Stimulated activated CD4-positive, alpha-beta T cell treated with anti-CD3 and anti-CD28 coated beads, Interleukin-1b, Interleukin-23, amount 100 ng/mL, for 48 hours (primary cell): ENCODE results near the gene AMER2.

Source experiments
- DNase-seq: peaks from one replicate; pipeline ENCODE4 v3.0.0-alpha.2; 2020

Gene AMER2, protein sequence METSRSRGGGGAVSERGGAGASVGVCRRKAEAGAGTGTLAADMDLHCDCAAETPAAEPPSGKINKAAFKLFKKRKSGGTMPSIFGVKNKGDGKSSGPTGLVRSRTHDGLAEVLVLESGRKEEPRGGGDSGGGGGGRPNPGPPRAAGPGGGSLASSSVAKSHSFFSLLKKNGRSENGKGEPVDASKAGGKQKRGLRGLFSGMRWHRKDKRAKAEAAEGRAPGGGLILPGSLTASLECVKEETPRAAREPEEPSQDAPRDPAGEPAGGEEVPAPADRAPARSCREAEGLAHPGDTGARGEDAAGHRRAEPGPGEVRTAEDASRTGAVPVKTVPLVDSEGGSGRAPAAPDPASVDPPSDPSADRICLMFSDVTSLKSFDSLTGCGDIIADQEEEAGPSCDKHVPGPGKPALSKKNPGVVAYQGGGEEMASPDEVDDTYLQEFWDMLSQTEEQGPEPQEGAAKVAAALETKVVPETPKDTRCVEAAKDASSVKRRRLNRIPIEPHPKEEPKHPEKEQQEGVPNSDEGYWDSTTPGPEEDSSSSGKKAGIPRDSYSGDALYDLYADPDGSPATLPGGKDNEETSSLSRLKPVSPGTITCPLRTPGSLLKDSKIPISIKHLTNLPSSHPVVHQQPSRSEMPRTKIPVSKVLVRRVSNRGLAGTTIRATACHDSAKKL

DNA sequence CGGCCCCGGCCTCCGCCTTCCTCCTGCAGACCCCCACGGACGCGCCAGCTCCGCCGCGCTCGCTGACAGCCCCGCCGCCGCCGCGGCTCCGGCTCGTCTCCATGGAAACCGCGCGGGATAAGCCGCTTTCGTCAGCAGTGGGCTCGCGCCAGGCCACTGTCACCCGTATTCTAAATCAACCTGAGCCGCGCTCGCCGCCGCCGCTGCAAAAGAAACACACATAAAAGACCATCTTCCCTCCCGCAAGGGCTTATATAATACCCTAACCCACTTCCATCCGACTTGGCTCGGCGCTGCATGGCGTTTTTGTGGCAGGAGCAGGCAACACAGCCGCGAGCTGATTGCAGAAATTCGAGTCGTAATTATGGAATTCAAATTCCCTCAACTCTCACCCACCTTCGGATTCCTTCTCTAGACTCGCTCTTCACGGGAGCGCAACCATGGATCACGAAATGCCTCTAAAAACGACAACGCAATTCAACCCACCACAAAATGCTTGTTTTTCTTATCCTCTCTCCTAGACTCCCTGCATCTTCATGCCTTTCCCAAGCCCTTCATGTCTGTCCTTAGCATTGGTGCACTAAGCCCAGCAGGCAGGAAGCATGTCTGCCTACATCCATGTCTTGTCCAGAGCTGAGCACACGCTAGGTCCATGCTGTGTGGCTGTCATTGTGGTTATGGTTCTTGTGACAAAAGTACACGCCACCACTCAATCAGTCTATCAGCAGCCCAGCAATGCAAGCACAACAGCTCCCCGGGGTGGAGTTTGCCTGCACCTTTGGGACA lies at the start of gene AMER2:
Gene AMER2 (minus strand): TSS at position 772 of the 786 bp plus-strand sequence. CDS start 669 bp downstream, at position 103.
- DNase-seq: no peak

DNA sequence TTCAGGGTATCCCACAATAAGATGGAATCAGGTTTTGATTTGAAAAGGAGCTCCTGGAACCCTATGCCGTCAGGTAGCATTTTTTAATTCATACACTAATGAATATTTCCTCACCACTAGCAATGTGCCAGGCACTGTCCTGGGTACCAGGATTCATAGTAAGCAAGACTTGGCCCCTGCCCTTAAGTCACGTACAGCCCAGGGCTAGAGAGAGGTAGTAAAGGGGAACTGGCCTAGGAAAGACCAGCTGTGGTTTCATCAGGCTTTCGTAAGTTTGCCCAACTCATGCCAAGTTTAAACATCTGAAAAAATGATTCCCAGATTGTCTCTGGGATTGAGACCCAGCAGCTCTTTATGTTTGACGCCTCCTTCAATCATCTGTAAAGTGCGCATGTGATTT lies 45.9 kb upstream of the AMER2 start:
- DNase-seq: no peak

DNA sequence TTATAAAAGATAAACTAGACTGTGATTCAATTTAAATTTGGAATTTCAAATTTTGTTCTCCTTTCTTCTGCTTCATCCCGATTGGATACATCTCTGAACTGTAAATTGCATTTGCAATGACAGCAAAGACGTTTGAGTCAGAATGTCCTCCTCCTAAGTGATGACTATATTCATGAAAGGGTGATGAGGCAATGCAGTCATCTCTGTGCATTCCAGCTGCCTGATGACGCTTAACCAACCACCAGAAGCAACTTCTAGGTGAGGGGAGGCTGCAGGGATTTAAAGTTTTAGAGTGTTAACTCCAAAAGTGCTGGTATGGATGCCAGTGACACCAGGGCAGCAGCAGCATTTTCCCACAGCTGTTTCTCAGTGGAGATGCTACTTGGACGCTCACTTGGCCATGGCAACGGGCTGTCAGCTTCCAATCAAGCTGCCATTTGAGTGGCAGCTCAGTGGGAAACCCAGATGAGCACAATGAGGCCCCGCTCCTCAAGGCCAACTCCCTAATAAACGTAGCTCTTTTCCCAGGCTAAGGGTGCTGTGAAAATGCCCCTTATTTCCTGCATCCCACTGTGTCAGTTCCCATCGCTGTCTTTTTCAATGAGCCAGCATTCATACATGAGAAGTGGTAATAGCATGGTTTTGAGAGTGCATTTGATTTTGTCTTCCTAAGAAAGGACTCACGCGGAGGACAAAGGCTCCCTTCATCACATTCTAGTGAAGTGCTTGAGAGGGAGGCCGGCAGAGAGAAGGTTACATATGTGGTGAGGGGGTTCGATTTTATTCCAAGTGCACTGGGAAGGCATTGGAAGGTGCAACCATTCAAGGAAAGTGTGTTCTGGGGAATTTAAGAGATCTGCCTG lies 45.2 kb upstream of the AMER2 start:
- no peak for DNase-seq

DNA sequence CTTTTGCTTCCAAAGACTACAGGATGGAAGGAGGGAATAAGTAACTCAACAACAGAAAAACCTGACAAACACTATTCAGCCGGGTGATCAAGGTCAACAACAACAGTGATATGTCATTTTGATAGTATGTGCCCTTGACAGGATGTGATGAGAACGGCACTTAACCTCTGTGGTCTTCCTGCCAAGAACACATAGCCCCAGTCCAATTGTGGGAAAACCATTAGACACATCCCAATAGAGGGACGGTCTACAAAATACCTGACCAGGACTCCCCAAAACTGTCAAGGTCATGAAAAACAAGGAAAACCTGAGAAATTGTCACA lies 43.1 kb upstream of the AMER2 start:
- no peak for DNase-seq

DNA sequence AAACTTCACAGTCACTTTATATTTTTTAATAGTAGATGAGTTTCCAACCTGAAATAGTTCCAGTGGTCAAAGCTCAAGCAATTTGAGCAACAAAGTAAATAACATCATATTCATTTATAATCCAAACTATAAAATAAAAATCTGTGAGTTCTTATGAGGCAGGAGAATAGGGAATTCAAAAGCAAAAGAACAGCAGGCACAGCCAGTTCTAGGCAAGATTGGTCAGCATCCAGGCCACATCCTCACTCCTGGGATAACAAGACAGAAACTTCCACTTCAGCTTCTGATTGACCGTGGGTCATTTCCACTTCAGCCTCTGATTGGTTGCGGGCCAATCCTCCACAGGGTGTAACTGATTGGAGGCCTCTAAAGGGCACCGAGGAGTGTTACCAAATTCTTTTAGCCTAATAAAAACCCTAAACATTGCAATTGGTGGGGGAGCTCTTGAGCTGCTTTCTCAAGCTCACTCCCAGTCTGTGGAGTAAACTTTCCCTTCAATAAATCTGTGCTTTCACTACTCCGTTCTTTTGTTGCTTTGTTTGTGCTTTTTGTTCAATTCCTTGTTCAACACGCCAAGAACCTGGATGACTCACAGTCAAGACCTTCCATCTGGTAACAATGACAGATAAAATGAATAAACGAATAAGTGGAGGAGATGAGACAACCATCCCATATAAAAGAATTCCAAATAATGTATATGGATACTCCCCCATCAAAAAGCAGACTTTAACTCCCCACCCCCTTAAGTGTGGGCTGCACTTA lies 42.6 kb upstream of the AMER2 start:
- DNase-seq: no peak

DNA sequence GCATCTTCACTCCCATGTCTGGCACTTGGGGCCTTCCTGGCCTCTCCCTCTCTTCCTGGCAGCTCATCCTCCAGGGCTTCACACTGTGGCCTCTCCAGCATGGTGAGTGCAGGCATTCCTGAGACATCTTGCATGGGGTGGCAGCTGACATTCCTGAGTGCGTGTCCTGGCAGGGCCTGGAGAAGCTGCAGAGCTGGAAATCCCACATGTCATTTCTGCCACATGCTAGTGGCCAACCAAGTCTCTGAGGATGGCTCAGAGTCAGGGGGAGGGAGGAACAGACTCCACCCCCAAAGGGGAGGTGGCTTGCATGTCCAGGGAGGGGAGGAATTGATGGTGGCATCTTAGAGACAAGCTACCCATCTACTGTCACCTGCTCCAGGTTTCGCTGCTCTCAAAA lies 41.6 kb upstream of the AMER2 start:
- DNase-seq: no peak

DNA sequence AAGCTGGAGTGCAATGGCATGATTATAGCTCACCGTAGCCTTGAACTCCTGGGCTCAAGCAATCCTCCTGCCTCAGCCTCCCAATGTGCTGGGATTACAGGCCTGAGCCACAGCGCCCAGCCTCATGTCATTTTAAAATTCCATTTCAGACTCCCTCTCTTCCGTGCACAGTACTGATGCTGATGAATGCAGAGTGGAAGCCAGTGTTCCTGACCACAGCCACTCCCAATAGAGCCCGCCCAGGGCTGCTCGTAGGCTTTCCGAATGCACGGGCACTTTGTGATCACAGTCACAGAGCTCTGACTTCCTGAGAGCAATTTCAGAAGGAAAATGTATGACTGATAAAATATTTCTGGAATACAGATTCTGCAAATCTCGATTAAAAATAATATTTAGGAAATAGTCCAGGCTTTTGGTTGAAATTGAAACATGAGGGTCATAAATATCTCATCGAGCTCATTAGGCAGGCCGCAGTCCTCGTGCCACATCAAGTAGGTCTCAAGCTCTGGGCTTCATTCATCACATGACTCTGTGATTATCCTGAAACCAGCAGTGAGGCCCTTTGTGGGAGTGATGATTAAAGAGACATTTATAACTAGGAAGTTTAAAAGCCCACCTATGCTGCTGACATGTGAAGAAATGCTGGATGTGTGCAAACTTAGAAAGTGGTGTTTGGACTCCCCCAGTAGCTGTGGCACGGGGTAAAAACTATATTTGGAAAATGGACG lies 38.9 kb upstream of the AMER2 start:
- DNase-seq: no peak

DNA sequence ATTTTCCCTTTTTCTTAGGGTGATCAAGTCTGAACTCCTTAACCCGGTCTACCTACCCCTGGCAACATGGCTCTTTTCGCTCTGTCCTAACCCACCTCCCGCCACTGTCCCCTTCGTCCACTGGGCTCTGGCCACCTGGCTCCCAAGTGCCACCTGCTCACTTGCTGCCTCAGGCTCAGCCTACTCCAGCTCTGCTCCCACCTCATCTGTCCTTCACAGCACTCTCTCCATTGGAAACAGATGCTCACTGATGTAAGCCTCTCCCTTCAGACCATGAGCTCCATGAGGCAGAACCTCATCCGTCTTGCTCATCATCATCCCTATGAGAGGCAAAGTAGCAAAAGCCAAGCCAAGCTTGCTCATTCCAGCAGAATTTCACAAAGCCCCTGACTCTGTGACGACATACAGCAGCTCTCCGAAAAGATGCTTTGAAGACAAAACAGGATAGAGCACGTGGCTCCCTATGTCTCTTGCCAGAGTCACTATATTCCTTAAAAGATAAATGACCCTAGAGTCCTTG lies 35.3 kb upstream of the AMER2 start:
- DNase-seq: no peak

DNA sequence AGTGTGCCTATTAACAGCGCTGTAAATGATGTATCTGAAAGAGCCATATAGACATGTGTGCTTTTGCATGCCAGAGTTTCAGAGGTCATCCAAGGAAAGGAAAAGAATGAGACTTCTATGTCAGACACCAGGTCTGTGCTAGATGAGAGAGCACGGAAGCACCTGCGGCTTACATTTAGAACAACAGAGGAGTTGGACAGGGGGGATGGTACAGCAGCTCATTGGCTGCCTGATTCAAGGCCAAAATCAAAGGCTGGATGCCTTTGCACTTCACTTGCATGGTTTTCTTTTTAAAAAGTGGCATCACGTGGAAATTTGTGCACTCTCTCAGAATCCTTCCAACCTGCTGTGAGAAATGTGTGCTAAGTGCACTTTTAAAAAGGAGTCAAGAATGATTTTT lies 32.8 kb upstream of the AMER2 start:
- no peak for DNase-seq

DNA sequence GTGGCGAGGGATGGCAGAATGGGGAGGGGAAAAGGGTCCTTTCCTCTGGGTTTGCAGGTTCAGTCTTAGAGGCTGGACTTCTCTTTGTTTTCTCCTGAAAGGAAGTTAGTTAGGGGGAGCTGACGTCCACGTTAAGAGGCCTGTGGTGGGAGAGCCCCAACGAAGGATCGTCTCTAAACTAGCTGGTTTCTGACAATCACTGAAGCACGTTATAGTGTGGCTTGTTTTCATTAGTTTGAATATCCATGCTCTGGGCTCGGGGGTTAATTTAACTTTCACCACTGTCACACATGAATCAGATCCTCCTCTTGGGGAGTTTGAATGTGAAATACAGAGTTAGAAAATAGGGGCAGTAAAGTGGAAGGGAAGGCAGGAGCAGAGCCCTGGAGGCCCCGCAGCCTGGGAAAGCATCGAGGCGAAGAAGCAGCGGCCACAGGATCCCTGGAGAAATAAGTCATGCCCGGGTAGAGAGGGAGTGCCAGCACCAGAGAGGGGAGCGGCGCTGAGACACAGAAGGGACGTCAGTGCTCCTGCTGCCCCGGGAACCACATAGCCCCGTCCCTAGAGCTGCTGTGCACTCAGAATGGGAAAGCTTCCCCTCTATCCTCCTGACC lies 31.1 kb upstream of the AMER2 start:
- DNase-seq: no peak

DNA sequence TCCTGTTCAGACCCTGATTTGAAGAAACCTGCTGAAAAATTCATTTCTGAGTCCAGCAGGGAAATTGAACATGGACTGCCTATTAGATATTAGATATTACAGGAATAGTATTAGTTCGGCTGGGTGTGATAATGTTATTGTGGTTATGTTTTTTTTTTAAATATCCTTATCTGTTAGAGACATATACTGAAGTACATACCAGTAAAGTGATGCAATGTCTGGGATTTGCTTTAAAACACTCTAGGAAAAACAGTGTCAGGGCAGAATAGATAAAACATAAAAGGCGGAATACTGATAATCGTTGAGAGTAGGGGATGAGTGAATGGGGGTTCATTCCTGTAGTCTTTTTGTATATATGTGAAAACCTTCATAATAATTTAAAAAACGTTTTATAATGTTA lies 28.7 kb upstream of the AMER2 start:
- no peak for DNase-seq

DNA sequence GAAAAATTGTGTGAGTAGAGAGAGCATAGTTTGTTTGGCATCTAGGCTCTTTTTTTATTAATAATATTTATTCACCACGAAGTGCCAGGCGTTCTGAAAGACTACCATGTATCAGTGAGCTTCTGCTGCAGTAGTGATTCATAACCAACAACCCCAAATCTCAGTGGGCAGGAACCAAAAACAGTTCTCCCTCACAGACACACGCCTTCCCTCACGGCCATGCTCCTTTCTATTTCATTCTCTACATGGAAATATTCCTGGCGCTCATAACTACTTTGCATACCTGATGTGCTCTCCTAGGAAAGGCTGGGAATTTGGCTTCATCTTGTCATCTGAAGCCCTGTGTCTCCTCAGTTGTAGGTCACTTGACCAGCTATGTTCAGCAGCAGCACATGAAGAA lies 26.6 kb upstream of the AMER2 start:
- DNase-seq: no peak

DNA sequence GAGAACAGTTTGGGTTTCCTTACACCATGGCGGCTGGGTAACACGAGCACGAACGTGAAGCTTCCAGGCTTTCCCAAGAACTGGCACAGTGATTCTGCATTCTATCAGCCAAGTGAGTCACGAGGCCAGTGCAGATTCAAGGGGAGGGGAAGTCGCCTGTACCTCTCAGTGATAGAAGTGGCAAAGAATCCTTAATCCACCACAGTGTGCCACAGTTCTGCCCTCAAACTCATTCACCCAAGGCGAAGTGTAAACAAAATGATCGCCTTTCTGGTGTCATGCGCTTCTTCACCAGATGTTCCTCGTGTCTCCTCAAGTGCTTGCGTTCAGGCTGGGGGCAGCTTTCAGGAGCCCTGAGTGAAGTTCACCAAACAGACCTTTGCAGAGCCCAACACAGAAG lies 24.9 kb upstream of the AMER2 start:
- no peak for DNase-seq

DNA sequence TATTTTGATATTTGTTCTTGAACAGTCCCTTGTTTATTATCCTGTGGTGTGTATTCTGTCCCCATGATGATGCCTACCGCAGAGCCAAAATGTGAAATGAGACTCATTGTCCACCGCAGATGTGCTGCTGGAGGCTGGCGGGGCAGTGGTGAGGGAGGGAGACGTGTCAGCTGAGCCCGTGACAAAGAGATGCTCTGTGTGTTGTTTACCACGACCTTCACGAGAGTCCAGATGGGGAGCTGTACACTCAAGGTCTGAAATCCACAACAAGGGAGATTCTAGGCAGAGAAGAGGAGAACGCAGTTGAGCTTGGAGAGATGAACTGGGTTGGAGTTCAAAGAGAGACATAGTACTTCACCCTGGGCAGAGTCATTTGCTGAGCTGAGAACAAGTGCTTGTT lies 20.8 kb upstream of the AMER2 start:
- DNase-seq: no peak

DNA sequence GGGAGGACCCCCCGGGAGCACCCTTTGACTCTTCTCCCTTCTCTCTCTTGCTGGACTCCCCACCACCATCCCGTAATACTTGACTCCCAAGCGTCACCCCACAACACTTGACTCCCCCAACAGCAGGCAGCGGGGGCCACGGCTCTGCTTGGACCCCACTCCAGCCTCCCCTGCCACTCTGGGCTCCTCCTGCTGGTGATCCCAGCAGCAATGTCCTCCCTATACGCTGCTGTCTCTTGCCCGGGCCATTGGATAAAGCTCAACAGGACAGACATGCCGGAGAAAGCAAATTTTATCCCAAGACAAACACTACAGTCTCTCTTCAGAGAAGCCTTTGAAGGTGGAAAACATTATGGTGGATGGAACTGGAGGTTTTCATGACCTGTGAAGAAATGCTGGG lies 20.4 kb upstream of the AMER2 start:
- DNase-seq: no peak

DNA sequence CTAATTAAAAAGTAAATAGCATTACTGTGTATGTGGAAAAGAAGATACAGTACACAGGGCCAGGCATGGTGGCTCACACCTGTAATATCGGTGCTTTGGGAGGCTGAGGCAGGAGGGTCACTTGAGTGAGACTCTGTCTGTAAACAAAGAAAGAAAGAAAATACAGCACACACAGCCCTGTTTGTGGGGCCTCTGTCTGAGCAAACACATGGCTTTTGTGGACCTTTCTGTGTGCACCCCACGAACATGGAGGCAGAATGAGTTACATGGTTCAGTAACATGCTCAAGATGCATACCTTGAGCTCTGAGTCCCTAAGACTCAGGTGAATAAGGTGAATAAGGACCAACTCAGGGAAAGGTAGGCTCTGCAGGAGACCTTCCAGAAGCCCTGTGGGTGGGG lies 20.0 kb upstream of the AMER2 start:
- no peak for DNase-seq

DNA sequence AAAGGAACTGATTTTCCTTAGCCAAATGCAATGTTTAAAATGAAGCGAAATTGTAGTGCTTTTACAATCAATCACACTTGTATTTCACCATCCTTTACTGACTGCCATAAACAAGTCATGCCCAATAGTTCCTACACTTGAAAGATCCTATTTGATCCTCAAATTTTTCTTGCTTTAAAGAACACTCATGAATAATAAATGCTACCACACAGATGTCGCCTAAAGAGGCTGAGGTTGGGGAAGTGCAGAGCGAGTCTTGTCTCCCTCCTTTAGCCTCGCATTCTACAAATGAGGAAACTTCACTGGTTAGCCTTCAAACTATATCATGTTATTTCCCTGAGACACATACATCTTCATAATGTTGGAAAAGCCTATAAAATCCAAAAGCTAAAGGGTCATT lies 18.7 kb upstream of the AMER2 start:
- no peak for DNase-seq

DNA sequence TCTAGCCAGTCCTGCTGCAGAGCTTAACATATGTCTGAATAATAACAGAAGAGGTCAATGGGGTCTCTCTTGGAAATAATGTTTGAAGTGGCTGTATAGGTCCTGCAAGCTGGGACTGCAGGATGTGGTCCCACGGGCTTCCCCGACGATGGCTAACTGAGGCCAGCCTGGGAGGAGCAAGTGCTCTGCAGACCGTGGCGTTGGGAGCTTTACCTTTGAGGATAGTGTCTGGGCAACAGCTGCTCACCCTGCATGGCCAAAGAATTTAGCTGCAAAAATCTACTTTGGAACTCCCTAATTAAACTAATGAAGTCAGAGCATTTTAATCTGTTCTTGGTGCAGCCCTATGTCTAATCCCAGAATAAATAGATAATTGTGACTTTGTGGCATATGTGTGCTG lies 18.2 kb upstream of the AMER2 start:
- DNase-seq: no peak

DNA sequence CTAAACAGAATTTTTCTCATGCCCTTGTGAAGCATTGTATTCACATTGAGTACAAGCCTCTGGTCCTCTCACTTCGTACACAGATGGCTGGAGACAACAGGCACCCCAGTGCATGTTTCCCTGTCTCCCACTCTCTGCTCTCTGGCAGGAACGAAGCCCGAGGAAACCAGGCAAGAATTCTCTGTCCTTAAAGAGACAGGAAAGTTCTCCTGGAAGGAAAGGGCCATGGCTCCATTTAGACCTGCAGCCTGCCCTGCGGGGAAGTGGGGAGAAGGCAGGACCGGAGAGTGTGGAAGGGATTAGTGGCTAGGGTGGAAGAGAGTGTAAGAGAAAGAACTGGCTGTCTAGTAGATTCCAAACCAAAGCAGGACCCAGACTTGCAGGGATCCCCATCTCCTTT lies 15.5 kb upstream of the AMER2 start:
- no peak for DNase-seq

DNA sequence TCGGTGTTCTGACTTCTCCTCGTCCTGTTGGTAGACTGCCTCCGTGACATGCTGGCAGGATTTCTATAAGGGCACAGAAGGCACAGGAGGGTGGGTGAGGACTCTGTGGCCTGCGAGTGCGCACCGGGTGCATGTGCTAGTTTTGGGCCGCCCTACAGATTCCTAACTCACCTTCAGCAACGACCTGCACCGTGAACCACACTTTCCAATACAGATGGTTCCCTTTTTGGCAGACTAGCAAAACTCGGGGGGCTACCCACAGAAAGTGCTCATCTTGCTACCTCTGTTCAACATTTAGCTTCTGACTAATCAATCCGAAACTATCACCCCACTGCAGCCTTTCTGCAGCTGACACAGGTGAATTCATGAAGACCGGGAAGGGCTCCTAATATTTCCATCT lies 14.1 kb upstream of the AMER2 start:
- DNase-seq: no peak

DNA sequence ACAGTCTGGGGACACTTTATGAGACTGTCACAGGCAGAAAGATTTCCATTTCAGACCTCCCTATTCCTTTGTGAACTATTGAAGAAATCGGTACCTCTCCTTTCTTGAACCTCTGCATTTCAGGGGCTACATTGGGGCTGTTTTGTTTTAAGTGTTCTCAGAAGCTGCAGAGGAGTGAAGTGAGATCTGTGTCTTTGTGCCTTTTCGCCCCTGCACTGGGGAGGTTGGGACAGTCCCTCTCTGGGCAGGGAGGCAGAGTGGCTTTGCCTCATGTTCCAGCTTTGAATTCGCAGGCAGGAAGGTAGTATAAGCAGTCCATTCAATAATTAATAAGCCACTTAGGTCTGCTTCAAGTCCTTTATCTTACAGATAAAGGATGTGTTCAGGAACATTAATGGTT lies 9.5 kb upstream of the AMER2 start:
- DNase-seq: no peak
